HG02943 (cell line): Measurements from ENCODE around the gene CMTM5.
"Not testable (repeated sequence)": the region's sequence is repeated elsewhere in the genome, so short reads cannot be mapped to it uniquely, and the experiment has no call there.

Experiments used
- ATAC-seq: cut with Tn5 transposase; IDR thresholded peaks from one replicate; pipeline ENCODE4 v1.9.1; 2021; ENCODE audit warnings: mild to moderate bottlenecking, low read depth, moderate library complexity; ENCODE audit not compliant: unreplicated experiment

CMTM5 gene

DNA sequence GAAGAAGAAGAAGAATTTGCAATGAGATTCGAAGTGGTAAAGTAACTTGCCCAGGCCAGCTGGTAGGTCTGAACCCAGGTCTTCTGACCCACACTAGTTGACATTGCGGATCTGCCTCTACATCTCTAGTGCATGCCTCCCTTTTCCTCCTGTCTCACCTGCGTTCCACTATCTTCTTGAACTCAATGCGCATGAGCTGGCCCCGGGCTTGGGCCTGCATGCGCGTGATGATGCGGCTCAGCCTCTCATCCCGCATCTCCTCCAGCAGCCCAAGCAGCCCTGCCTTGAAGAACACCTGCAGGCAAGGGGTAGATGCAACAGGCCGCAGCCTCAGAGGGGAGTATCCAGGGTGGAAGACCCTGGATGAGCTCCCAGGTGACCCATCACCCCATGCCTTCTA, 19.3 kb downstream of the CMTM5 start:
- ATAC-seq = no peak

DNA sequence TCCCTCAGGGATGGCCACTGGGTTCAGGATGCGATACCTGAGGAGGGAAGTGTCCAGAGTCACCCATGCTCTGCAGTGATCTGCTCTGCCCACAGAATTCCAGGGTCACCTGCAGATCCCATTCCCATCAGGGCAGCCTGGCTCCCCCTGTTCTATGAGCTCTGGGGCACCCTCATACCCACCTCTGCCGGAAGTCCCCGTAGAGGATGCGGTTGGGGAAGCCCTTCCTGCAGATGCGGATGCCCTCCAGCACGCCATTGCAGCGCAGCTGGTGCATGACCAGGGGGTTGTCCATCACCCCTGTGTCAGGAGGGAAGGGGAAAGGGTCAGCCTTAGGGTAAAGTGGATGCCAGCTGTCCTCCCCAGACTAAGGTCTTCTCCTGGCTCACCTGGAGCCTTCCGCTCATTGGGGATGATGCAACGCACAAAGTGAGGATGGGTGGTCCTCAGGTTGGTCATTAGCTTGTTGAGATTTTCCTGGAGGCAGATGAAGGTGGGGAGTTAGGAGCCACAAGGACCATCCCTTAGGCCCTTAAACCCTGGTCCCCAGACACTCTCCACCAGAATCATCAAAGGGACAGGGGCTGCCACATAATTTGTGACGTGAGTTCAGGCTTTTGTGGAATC, 20.0 kb downstream of the CMTM5 start:
- no peak for ATAC-seq

DNA sequence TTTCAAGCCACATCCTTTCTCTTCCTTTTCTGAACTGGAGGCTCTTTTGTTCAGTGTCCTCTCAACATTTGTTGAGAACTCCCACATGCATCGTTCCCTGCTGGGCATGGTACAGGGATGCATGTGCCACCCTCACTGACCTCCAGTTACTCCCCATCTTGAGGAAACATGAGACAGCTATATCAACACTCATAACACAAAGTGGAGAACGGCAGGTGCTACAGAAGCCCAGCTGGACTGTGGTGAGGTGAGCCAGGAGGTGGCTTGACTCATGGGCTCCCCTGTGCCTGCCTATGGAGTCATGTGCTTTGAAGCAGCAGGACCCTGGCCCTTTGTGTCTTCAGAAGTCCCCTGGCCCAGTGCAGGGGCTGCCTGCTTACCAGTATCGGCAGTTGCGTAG, 21.5 kb downstream of the CMTM5 start:
- no peak for ATAC-seq

DNA sequence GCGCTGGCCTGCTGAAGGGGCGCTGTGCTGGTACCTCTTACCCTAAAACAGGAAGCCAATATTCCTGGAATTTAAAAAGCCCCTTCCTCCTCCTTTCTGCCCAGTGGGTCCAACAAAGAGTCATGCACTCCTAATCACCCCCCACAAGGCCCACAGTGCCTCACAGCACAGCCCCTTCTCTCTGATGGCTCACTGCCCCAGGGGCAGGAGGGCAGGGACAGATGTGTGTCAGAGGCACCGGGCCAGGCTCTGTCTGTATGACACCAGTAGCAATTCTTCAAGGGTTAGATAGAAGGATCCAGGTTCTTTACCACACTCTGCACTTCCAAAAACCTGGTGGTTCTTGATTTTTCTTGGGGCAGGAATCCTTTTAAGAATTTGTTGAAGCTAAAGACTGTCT, 22.3 kb downstream of the CMTM5 start:
- no peak for ATAC-seq

DNA sequence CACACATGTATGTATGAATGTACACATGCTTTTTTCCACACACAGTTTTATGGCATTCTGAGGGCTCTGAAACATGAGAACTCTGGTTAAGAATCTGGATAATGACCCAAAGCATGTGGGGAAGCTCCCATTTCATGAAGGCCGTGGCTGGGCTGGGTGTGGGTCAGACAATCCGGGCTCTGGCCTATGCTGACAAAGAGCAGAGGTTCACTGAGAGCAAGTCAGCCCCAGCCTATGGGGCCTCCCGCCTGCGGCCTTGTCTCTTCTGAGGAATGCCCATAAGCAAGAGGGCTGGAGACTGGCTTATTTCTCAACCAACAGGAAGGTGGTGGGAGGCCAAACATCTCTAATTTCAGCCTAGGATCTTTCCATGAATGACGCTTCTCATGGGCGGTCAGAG, 22.7 kb downstream of the CMTM5 start:
- ATAC-seq = no peak

DNA sequence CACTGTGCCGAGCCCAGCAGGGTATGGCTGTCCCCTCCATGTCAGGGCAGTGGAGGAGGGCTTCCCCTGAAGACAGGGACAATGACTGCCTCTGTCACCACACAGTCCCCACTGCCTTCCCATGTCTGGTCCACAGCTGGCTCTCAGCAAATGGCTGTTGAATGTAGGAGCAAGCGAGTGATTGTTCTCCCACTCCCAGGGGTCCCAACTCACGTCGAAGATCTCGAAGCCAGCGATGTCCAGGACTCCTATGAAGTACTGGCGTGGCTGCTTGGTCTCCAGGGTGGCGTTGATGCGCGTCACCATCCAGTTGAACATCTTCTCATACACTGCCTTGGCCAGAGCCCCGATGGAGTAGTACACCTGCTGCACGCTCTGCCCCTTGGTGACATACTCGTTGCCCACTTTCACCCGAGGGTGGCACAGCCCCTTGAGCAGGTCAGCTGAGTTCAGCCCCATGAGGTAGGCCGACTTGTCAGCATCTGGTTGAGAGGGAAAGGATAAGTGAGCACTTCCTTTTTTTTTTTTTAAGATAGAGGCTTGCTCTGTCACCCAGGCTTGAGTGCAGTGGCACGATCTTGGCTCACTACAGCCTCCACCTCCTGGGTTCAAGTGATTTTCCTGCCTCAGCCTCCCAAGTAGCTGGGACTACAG, 23.8 kb downstream of the CMTM5 start:
- not testable (repeated sequence) for ATAC-seq

DNA sequence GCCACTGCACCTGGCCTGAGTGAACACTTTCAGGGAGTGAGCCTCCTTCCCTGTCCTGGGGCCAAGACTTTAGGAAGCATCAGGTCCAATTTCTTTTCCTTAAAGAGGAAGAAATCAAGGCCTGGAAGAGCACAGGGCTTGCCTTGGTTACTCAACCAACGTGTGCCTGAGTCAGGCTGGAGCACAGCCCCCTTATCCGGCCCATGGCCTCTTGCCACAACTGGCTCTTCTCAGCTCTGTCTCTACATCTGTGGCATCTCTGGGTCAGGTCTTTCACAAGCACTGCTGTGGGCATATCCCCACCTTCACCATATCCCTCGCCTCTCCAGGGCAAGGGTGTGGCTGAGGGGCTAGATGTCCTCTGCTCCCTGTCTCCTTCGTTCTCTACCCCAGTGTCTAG, 24.4 kb downstream of the CMTM5 start:
- no peak for ATAC-seq

DNA sequence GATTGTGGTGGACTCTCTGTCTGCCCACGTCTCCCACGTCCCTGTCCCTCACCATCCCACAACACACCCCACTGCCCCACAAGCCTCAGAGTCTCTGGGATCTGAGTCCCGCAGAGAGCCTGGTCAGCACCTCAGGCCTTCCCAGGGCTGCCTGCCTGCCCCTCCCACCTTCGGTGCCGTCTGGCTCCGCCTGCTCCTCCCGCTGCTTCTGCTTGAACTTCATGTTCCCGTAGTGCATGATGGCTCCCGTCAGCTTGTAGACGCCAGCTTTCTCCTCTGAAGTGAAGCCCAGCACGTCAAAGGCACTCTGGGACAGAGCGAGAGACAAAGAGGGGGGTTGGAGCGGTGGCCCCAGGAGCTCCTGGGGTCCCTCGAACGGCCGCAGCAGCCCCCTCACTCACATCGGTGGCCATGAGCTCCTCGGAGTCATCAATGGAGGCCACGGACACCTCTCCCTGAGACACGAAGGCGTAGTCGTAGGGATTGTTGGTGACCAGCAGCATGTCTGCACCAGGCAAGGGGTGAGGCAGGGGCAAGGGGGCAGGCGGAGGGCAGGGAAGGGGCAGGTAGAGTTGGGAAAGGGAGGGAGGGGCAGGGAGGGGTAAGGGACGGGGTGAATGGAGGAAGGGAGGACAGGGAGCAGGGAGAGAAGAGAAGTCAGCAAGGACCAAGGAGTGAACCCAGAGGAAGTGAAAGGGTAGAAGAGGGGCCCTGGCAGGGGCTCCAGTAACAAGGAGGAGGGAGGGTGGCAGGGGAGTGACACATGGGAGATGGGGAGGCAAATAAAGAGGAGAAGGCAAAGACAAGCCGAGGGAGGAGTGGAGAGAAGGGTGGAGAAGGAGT, 25.7 kb downstream of the CMTM5 start:
- no peak for ATAC-seq

DNA sequence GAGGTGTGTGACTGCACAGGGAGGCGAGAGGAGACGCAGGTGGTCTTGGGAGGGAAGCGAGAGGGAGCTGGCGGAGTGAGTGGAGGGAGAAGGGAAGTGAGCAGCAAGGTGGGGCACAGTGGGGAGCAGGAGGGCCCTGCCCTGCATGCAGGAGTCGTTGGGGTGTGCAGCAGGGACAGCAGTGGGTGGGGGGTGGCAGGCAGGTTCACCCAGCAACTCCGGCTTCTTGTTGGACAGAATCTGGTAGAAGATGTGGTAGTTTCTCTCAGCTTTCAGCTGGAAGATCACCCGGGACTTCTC, 26.2 kb downstream of the CMTM5 start:
- ATAC-seq = no peak

DNA sequence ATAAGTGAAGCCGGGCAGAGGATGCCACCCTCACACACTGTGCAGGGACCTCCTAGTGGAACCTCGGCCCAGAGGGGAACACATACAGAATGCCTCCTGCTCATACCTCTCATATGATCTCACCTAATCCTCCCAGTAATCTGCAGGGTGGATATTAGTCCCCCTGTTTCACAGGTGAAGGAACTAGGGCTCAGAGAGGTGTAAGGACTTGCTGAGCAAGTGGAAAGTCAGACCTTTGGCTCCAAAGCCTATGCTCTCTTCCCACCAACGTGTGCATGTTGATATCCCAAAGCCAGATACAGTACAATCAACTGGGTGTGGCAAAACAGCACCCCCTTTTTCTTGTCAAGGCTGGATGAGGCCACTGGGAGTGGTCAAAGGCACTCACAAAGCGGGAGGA, 27.1 kb downstream of the CMTM5 start:
- no peak for ATAC-seq

DNA sequence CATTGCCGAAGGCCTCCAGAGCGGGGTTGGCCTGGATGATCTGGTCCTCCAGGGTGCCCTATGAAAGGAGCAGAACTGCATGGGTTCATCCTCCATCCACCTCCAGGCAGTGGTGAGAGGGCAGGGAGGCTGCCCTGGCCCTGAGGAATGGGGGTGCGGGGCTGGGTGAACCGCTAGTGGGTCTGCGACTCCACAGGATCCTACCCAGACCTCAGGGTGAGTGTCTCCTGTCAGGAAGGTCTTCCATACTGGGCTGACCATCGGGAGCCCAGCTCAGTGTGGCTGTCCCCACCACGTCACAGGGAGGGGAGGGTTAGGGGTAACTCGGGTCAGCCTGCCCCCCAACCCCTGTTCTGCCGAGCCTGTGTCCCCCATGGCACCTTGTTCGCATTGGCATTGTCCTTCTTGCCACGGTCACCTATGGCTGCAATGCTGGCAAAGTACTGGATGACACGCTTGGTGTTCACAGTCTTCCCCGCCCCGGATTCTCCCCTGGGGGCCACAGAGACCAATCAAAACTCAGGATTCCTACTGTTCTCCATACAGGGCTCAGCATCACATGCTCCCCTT, 27.6 kb downstream of the CMTM5 start:
- no peak for ATAC-seq

DNA sequence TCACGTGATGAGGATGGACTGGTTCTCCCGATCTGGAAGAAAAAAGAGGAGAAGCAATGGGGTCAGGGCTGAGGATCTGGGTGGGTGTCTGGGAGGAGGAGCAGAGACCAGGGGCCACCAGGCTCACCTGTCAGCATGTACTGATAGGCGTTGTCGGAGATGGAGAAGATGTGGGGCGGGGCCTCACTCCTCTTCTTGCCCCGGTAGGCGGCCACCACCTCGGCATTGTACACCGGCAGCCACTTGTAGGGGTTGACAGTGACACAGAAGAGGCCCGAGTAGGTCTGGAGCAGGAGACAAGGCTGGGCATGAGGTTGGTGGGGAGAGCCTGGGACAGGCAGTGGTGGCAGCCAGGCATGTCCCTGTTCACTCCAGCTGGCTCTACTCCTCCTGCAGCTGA, 28.2 kb downstream of the CMTM5 start:
- no peak for ATAC-seq

DNA sequence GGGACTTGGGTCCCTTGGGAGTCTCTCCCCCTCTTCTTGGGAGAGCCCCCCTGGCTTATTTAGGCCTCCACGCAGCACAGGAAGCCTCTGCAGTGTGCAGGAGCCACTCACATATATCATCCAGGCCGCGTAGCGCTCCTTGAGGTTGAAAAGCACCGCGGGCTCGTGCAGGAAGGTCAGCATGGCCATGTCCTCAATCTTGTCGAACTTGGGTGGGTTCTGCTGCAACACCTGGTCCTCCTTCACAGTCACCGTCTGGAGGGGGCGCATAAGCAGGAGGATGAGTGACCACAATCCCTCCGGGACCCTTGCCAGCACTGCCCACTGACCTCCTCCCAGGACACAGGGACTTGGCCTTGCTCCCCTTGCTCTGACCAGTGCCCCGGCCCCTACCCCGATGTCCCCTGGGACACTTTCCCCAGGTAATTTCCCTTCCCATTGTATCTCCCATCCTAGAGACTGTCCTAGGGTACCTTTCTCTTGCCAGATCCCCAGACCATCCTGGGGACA, 28.7 kb downstream of the CMTM5 start:
- ATAC-seq = no peak

DNA sequence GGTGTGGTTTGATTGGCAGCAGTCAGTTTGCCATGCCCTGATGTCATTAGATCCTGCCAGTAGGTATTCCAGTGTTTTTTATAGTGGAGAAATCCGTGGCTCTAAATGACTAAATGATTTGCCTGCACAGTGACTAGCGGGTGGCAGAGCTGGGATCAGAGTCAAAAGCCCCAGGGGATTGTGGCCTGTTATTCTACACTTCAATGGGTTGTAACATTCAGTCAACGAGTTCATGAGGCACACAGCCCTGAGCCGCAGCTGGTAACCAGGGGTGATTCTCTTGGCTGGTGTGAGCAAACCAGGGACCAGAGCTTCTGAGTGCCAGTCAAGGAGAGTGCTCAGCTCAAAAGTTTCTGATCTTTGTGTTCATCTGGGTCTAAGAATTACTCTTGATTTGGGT, 29.4 kb downstream of the CMTM5 start:
- ATAC-seq = no peak

DNA sequence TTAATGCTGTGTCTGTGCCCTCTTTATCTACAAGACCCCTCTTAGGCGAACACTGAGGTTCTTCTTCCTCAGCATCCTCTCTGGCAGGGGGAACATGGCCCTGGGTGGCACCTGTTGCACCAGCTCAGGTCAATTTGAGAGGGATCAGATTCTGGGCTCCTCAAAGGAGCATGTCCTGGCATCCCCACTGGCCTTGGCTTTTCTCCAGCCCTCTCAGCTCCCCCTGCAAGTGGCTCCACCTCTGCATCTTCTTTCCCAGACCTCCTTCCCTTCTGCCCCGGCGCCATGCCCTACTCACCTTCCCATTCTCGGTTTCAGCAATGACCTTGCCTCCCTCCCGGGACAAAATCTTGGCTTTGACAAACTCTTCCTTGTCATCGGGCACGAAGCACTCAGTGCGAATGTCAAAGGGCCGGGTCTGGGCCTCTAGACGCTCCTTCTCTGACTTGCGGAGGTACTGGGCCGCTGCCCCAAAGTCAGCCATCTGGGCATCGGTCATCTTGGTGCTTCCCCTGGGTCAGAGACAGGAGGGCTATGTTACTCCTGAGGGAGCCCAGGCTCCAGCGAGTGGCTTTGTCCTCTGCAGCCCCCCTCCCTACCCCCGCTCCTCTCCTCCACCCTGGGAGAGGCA, 30.0 kb downstream of the CMTM5 start:
- no peak for ATAC-seq

DNA sequence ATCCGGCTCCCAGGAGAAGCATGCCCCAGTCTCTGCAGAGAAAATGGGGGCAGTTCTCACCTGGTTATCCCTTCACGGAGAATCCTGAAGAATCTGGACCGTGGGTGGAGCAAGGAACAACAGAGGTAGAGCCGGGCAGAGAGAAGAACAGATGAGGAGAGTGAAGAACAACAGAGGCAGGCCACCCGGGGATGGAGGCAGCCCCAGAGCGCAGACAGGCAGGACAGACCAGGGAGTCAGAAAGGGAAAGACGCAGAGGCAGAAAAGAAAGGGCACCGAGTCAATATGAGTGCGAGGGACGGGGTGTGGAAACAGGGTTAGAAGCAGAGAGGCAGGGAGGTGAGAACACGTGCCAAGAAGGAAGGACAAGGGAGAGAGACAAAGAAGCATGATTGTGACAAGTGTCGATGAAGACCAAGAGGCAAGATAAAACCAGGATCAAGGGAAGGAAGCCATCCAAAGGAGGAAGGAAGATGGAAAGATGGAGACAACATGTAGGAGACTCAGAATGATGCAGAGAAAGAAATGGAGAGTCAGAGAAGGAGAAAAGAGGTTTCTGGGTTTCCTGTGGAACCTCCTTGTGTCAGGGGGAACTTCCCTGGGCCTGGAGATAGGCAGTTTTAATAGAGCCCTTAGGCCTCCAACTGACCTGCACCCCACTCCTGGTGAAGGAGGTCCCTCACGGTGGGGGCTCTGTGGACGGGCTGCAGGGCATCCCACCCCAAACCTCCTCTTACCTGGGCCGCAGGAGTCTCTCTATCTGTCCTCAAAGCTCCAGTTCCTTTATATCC, 30.9 kb downstream of the CMTM5 start, which contains the start of gene MYH6:
TSS of gene MYH6 (minus strand) at position 758 of the 791 bp plus-strand sequence. CDS start 1,050 bp downstream, outside the sequence.
- no peak for ATAC-seq

DNA sequence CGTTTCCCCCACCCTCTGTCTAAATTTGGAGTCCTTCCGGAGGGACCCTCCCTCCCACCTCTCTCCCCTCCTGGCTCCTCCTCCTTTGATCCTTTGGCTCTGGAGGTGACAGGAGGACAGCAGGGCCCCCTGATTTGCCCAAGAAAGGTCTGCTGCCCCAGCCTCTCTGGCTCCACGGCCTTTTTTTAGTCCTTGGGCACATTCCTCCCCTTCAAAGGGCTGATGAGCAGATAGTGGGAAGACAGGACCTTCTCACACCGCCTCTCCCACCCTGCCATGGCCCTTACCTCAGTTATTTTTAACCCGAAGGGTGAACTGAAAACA, 31.4 kb downstream of the CMTM5 start:
- no peak for ATAC-seq

DNA sequence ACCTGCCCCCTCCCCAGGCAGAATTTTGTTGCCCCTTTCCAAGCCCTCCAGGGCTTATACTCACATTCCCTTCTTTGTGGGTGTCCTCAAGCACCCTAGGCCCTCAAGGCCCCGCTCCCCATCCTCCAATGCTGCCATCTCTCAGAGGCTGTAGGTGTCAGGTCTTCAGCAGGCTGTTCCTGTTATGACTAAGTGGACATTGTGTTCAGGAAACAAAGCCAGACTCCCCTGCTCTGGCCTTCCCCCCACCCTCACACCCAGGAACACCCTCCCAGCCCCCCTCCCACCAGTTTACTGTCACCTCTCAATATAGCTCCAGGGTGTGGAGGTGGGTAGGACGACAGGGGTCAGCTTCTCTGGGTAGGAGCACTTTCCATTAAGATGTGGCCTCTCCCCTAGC, 32.6 kb downstream of the CMTM5 start:
- no peak for ATAC-seq

DNA sequence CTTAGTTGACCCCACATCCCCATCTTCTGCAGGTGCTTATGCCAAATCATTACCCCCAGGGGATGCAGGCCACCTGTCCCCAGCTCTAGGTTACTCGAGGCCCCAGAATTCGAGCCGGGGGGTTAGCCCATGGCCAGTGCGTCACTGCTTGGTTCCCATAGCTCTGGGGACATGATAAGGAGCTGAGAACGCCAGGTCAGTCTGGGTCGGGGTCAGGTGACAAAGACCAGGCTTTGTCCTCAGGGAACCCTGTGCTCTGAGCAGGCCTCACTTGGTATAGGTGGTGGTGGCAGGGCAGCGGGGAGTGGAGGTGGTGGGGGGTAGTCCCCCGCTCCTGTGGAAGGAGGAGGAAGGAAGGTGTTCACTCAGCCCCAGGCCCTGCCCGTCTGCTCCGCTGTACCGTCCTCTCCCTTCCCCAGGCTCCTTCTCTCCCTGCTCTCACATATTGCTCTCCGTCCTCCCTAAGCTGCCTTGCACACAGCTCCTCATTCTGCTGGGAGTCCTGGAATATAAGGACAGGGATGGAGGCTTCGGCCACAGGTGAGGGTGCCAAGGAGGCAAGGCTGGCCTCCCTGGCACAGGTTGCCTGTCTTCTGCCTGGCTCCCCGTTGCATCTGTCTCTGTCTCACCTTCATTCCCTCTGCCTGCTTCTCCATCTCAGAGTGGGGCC, 33.3 kb downstream of the CMTM5 start:
- ATAC-seq = no peak
